GM19240 (cell line): ENCODE data around the gene EPHB2.
"Not testable (repeated sequence)": the region's sequence is repeated elsewhere in the genome, so short reads cannot be mapped to it uniquely, and the experiment has no call there.

Experiments used
- DNase-seq: peaks from one replicate; pipeline ENCODE4 v3.0.0; 2011; ENCODE audit warnings: low spot score; ENCODE audit not compliant: insufficient read length

EPHB2 gene

DNA sequence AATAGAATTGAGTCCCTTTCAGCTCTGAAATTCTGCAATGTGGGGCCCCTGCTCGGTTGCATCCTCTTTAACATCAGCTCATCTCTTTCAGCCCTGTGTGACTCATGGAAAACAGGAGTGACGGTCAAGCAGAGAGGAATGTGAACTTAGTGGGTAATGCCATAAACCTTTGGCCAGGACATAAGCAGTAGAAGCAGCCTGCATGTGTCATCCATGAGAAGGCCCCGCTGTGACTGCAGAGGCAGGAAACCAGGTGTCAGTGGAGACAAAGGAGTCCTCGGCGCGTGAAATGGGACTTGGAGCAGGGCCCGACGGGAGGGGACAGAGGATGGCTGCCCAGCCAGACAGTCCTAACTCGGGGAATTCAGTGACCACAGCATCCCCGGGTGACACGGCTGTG lies 21.1 kb upstream of the EPHB2 start:
- DNase-seq, result no peak

DNA sequence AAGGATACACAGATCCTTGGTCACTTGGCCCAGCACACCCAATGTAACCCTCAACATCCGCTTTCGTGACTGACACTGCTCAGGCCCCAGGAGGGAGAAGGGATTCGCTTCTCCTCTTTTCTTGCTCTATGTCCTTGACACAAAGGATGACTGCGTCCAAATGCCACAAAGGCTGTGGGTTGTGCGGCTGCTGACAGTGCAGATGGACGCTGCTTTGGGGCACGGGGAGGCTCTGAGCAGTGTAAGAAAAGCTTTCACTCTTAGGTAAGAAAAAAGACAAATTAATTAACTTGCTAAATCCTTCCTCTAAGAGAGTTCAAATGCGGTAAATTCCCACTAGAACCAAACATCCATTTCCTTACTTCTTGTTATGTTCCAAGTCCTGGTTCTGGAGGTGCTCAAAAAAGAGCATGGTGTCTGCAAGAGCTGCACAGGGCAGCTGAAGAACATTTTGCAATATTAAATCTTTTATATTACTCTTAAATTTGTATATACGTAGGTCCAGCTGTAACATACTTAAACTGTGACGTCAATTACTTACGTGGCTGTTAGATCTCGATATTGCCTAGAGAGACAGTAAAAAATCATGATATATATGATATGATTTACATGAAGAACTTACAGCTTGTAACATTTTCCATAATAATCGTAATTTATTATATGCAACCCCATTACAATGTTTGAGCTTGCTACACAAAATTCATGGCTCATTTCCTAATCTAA lies 19.4 kb upstream of the EPHB2 start:
- no peak for DNase-seq

DNA sequence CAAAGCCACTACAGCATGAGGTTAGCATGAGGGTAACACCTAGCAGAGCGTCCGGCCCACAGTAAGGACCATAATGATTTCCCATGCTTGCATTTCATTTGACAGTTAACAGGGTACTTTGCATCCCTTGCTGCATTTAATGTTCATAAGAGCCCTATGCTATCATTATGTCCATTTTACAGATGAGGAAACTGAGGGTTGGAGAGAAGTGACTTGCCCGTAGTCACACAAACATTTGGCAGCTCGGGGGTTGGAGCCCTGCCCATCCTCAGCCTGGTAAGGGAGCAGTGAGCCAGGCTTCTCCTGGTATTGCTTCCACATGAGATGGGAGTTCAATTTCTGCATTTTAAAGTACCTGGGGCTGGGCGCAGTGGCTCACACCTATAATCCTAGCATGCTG lies 16.5 kb upstream of the EPHB2 start:
- no peak for DNase-seq

DNA sequence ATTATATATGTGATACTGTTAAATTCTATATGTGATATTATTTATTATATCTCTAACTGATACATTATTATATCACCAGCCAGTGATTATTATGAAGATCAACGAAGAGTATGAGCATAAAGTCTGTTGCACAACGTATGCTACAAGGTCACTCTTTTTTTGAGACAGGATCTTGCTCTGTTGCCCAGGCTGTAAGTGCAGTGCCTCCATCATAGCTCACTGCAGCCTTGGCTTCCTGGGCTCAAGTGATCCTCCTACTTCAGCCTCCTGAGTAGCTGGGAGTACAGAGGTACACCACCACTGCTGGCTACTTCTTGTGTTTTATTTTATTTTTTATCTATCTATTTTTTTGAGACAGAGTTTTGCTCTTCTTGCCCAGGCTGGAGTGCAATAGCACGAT lies 14.0 kb upstream of the EPHB2 start:
- DNase-seq, result no peak

DNA sequence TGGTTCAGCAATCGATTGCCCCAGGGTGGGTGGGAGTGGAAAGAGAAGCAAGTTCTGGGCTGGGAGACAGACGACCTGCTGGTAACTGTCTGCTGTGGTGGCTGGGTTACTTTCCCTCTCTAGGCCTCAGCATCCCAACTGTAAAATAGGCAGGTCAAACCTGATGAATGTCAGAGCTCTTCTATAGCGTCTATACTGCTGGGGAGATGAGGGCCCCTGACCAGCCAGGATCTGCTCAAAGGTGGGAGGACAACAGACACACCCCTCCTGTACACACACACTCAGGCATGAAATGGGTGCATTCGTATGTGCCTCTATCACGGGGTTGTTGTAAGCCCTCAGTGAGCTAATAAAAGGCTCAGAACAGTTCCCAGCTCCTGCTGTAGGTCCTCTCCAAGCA lies 12.7 kb upstream of the EPHB2 start:
- no peak for DNase-seq

DNA sequence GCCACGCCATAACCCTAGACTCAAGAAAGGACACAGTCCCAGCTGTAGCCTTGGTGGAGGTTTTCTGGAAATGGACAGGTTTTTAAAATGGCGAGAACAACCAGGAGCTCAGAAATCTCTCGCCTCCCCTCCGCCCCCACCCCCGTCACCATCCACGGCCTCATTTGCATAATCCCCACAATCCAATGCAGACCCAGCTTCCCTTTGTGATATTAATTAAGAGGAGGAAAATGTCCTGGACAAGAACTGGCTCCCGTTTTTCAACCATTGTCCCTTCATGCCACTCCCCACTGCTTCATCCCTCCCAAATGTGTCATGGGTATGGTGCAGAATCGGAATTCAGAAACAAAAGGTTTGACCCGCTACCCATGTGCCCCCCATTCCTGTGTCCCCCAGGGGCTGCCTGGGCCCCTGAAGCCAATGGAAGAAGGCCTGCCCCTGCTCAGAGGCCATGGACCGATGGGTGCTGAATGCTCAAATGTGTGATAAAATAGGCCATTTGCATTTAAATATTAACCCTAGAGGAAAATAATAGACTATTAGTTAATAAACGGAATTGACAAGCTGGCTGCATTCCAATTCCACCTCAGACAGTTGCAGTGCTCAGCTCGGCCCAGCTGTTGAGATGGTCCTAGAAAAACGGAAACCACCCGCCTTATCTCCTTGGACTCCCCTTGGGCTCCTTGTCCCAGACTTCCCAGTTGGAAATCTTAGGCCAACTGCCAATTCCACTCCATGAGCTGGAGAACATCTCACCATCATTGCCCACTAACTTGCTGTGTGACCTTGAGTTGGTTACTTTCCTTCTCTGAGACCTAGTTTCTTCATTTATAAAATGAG lies 10.7 kb upstream of the EPHB2 start:
- DNase-seq, result no peak

DNA sequence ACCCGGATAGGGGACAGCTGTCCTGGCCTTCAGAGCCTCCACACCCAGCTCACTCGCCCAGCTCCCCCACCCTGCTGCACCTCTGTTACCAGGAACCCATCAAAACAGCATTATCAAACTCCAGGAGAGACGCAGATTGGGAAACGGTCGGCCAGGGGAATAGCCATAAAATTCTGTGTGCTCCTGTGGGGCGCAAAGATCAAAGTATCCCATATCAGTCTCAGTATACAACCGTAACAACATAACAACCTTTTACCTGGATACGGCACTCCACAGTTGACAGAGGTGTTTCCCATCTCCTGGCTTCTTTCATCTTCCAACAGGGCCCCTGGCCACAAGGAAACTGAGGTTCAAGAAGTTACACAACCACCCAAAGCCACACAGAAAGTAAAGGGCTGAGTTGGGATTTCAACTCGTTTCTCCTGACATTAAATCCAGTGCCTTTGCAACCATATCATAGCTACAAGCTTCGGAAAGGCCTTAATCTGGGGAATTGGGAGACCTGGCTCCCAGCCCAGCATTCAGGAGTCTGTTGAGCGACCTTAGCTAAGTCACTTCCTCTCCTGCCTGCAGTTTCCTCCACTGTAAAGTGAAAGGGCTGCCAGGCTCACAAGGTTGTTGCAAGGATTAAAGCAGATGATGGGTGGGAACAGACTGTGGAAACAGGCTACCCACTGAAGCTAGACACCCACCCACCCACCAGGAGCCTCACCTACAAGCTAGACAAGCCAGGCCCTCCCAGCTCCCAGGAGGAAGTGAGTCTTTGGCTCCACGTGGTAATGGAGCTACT lies 8.1 kb upstream of the EPHB2 start:
- DNase-seq, result no peak

DNA sequence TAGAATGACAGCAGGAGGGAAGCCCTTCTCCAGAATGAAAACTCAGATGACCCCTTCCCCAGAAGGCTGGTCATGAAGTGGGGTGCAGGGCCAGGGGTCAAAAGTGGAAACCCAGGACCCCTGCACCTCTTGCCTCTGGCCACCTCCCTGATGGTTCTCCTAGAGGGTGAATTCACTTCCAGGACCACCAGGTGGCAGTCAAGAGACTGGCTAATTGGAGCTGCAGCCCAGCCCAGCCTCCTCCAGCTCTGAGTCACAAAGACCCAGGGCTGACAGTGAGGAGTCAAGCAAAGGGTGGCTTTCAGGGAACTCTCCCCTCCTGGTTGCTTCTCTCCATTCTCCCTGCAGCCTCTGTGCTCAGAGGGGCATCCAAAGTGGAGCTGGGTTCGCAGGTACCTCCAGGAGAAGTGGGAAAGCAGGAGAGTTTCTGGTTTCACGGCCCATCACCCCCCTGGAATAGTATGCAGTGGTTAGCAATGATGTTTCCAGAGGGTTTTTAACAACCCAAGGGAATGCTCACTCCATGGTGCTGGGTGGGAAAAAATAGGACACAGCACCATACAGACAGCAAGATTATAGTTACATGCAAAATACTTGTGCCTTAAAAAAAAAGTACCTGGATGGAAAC lies 6.1 kb upstream of the EPHB2 start:
- peak; percentile 83 for DNase-seq

DNA sequence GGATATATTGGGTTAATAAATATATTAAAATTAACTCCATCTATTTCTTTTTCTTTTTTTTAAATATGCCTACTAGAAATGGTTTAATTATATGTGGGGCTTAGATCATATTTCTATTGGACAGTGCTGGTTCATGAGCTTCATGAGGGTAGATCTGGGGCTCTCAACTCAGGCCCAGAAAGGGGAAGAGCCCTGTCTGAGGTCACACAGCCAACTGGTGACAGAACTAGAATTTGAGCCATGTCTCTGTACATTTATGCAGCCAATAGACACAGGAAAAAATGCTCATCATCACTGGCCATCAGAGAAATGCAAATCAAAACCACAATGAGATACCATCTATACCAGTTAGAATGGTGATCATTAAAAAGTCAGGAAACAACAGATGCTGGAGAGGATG lies 5.1 kb upstream of the EPHB2 start:
- DNase-seq, result no peak

DNA sequence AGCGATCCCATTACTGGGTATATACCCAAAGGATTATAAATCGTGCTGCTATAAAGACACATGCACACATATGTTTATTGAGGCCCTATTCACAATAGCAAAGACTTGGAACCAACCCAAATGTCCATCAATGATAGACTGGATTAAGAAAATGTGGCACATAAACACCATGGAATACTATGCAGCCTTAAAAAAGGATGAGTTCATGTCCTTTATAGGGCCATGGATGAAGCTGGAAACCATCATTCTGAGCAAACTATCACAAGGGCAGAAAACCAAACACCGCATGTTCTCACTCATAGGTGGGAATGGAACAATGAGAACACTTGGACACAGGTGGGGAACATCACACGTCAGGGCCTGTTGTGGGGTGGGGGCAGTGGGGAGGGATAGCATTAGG lies 4.5 kb upstream of the EPHB2 start:
- not testable (repeated sequence) for DNase-seq

DNA sequence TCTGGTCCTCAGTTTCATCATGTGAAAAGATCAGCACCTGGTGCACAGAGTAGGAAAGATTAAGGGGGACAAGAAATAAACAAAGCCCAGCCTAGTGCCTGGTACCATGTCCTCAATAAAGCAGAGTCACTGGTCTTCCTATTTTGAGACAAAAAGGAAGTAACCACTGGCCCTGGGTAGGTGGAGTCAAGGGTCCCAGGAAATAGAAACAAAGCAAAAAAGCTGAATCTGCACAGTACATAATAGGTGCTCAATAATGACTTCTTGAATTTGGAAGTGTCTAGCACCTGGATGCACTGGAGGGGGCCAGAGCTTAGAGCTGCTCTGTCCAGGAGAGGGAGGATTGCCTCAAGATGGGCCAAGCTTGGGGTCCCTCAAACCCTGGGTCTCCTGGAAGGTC lies 1.9 kb upstream of the EPHB2 start:
- DNase-seq, result no peak

DNA sequence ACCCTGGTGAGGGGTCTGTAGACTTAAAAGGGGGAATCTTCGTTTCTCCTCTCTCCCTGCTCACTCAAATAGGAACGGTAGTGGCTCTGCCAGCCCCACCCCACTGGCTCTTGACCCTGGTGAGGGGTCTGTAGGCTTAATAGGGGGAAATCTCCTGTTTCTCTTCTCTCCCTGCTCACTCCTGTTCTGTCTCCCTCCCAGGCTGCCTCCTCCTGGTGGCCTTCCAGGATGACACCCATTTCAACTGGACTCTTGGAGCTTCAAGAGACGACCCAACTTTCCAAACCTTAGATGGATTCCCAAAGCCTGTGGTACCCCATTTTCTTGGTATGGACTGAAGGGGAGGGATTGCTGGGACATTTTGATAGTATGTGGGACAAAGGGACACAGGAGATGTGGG lies 1.4 kb upstream of the EPHB2 start:
- no peak for DNase-seq

DNA sequence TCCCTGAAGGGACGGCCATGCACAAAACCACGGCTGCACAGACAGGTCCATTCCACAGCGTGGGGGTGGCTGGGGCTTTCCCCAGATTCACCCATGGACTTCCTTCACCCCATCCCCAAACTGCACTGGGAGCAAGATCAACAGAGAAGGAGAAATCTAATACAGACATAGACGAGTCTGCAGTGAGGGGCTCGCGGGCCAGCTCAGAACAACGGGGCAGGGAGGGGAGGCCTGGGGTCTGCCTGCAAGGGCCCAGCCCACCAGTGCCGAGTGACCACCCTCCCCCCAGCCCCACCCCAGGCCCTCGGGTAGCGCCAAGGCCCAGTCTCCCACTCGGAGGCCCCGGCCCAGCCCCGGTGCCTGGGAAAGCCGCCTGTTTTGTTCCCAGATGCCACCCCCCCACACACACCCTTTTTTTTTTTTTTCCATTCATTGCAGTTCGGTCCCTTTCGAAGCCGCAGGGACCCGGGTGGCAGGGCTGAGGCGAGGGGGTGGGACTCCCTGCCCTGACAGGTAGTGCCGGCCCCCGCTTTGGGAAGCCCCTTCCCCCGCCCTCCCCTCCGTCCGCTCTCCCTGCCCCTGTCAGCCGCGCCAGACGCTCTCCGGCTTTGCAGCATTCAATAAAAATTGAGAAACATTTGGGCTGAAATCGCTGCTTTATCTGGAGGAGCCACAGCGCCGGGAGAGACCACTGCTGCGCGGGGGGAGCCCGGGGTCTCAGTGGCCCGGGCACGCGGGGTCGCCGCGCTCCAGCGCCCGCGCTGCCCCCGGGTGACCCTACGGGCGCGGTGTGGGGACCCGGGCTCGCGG lies 543 bp upstream of the EPHB2 start:
- DNase-seq, result peak; percentile 38

DNA sequence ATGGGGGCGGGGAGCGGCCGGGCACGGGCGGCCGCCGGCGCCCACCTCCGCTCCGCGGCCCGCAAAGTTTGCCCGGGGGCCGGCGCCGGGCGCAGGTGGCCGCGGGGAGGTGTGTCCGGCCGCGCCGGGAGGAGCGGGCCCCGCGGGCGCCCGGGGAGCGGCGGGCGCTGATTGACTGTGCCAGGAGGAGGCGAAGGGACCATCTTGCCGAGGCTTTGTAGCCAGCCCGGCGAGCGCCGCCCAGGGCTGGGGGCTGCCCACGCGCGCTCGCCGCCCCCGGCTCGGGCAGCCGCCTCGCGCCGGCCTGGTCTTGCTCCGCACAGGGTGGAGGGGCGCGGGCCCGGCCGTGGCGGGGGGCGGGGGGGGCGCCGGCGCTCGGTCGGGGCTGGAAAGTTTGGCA lies 432 bp downstream of the EPHB2 start:
- no peak for DNase-seq

DNA sequence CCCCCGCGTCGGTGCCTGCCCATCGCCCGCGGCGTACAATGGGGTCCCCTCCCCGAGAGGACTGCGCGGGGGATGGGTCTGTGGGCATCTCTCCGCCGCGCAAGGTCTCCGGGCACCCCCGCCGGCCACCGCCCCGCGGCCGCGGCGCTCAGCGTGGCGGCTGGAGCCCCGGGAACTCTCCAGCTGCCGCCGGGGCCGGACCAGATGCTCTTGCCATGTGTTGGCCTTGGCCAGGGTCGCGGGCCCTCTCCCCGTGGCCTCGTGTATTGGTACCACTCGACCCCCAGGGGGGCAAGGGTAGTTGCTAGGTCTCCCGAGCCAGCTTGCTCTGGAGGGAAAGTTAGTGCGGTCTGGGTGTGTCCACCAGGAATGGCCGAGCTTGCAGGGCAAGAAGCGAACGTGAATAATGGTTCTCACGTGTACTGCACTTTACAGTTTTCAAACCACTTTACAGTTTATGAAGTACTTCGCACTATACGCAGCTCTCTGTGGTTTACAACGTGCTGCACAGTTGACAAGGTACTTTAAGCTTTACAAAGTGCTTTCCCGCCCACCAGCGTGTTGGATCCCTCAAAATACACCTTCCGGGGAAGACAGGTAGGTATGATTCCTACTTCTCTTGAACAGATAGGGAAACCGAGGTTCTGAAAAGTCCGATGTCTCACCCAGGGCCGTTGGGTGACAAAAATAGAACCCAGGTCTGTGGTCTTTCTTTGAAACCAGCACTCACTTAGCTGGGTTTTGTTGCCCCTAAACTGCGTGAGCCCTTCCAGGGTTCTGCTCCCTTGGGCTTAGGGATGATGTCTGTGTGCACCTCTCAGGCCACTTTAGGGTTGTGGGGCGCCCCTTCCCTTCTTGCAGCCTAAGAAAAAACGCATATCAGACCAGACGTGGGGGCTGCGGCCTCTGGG lies 1.2 kb downstream of the EPHB2 start:
- DNase-seq, result no peak

DNA sequence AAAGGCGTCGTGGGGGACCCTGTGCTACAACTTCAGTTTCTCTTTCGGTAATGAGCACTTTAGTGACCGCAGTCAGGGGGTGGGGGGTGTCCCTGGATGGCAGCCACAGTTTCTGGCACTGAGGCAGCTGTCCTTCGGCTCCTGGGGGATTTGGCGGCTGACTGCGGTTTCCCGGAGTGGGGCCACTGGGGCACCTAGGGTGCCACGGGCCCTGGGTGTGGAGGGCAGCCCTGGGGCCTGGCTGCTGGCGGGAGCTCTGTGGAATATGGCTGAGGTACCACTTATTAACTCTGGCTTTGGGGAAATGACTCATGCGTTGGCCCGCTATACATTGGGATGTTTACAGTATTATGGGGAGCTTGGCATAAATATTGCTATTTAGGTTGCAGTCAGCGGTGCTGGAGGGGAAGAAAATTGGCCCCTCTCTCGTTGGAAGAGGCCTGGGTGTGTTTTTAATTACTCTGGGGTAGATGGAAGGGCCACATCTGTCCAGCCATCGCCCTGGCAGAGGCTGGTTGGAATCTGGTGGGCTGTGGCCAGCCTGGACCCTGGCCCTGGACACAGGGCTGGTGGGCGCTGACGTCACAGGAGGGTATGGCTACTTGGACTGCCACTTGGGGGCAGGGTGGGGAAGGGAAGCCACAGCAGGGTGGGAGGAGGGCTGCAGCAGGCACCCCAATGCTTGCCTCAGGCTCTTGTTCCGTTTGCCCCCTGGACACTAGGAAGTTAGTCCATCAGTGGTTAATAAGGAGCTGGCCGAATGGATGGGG lies 2.0 kb downstream of the EPHB2 start:
- no peak for DNase-seq

DNA sequence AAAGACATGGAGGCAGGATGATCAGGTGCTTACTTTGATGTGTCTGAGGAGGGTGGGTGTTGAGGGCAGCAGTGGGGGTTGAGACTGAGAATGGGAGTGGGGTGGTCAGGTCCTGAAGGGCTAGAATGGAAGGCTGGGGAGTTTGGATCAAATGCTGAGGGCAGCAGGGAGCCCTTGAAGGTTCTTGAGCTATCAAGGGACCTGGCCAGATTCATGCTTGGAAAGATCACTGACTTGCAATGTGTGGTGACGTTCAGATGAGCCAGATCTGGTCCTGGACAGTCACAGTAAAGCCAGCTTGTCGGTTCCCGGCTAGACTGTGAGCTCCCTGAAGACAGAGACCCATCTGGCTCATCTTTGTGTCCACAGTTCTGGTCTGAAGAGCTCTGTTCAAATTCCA lies 3.8 kb downstream of the EPHB2 start:
- no peak for DNase-seq

DNA sequence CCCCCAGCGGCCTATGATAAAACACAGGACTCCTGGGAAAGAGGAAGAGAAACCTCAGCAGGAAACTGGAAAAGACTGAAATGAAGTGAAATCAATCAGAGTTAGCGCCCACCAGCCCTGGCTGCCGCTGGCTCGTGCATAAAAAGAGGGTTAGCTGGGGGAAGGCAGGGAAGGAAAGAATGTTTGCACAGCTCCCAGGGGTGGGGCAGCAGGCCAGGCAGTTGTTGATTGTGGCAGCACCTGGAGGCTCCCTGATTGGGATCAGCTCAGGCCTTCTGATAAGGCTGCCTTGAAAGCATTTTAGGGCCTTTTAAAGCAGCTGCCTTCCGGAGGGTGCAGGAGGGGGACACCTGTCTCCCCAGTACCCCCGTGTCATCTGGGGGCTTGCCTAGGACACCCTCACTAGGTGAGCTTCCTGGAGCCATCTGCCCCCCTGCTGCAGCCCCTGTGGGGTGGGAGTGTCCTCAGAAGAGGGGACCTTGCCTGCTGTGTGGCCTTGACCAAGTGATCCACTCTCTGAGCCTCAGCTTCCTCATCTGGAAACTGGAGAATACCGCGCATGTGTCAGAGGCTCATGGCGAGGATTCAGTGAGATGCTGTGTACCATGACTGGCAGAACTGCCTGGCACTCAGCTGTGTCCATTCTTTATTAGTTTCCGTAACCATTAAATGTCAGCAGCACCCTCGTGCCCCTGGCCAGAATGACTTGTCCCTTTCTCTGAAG lies 6.6 kb downstream of the EPHB2 start:
- no peak for DNase-seq
